ENCODE results near the gene DDX10.

DNA sequence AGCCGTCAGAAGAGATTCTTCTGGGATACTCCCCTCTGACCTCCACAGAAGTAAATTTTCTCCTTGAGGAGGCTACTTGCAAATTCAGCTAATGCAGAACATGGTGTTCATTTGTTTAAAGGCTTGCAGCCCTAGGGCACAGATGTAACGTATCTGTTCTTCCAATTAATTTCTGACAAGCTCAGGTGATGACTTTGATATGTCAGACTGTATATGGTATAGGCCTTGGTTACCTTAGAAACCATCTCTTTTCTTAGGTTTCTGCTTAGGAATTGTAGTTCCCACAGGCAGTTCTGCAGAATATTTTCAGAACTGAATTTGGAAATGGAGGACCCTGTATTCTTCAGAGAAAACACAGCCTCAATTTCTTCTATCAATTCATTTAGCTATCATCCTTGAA, 117.1 kb downstream of the DDX10 start:
- TF ChIP-seq, protein P1, sequence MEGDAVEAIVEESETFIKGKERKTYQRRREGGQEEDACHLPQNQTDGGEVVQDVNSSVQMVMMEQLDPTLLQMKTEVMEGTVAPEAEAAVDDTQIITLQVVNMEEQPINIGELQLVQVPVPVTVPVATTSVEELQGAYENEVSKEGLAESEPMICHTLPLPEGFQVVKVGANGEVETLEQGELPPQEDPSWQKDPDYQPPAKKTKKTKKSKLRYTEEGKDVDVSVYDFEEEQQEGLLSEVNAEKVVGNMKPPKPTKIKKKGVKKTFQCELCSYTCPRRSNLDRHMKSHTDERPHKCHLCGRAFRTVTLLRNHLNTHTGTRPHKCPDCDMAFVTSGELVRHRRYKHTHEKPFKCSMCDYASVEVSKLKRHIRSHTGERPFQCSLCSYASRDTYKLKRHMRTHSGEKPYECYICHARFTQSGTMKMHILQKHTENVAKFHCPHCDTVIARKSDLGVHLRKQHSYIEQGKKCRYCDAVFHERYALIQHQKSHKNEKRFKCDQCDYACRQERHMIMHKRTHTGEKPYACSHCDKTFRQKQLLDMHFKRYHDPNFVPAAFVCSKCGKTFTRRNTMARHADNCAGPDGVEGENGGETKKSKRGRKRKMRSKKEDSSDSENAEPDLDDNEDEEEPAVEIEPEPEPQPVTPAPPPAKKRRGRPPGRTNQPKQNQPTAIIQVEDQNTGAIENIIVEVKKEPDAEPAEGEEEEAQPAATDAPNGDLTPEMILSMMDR (optimal IDR thresholded peaks at IDR 0.05 in 1 of 3, IDR thresholded peaks at IDR 0.05 in 1 of 3, conservative IDR thresholded peaks at IDR 0.05 in 1 of 3; ENCODE audit: extremely low read depth in 1 of 3, insufficient read depth in 2 of 3, low read length in 3 of 3): no peak
- TF ChIP-seq EZH2 (IDR thresholded peaks at IDR 0.05; ENCODE audit: low read length): no peak
